ENCODE results near the gene EIF2S1.

EIF2S1 gene

GRCh38 chr14:67426161-67426560, 66.0 kb downstream of the EIF2S1 start:
- H3K4me3 Mint-ChIP-seq = no peak overlapping the region
- H3K27me3 Mint-ChIP-seq = peaks cover 10% of the 10 kb centered on the region
- DNase-seq (ENCODE audit: low spot score in 2 of 2) (no peak), ATAC-seq (ENCODE audit: low read depth) (no peak)
- H3K36me3 Mint-ChIP-seq = no peaks in the 10 kb centered on the region
- no peak overlapping the region for H3K27ac Mint-ChIP-seq
- H3K4me1 Mint-ChIP-seq = peaks cover 3% of the 10 kb centered on the region
- H3K9me3 Mint-ChIP-seq = no peaks in the 10 kb centered on the region

- Mint-ChIP-seq H3K4me1 (peaks cover 3% of the 10 kb centered on the region), H3K27me3 (peaks cover 10% of the 10 kb centered on the region), H3K9me3 (no peaks in the 10 kb centered on the region), H3K4me3 (no peak overlapping the region), H3K36me3 (no peaks in the 10 kb centered on the region), H3K27ac (no peak overlapping the region)
- DNase-seq (ENCODE audit: low spot score in 2 of 2) (peak; percentile 65 to 73), ATAC-seq (ENCODE audit: low read depth) (peak; percentile 93)
Measured at GRCh38 chr14:67426983-67427606, 67.0 kb downstream of the EIF2S1 start.

GRCh38 chr14:67428501-67429031, 68.4 kb downstream of the EIF2S1 start:
- ATAC-seq (ENCODE audit: low read depth) = no peak

GRCh38 chr14:67429510-67430205, 69.5 kb downstream of the EIF2S1 start:
- ATAC-seq (ENCODE audit: low read depth) (no peak), DNase-seq (ENCODE audit: low spot score in 2 of 2) (no peak)
- H3K36me3 Mint-ChIP-seq = no peaks in the 10 kb centered on the region
- peaks cover 12% of the 10 kb centered on the region for H3K27me3 Mint-ChIP-seq
- no peaks in the 10 kb centered on the region for H3K4me1 Mint-ChIP-seq
- no peak overlapping the region for H3K4me3 Mint-ChIP-seq
- H3K27ac Mint-ChIP-seq = no peak overlapping the region
- no peaks in the 10 kb centered on the region for H3K9me3 Mint-ChIP-seq

More at GRCh38 chr14:67428501-67429031, 68.4 kb downstream of the EIF2S1 start:
- Mint-ChIP-seq H3K27me3 (peaks cover 12% of the 10 kb centered on the region), H3K4me1 (no peaks in the 10 kb centered on the region), H3K27ac (no peak overlapping the region), H3K36me3 (no peaks in the 10 kb centered on the region), H3K9me3 (no peaks in the 10 kb centered on the region), H3K4me3 (no peak overlapping the region)
- DNase-seq (ENCODE audit: low spot score in 2 of 2) = no peak

- H3K4me1 Mint-ChIP-seq = no peaks in the 10 kb centered on the region
- H3K27me3 Mint-ChIP-seq = peaks cover 7% of the 10 kb centered on the region
- no peak for DNase-seq (ENCODE audit: low spot score in 2 of 2)
- no peaks in the 10 kb centered on the region for H3K9me3 Mint-ChIP-seq
- H3K4me3 Mint-ChIP-seq = no peak overlapping the region
- no peaks in the 10 kb centered on the region for H3K36me3 Mint-ChIP-seq
- no peak overlapping the region for H3K27ac Mint-ChIP-seq
- ATAC-seq (ENCODE audit: low read depth) = no peak
Measured at GRCh38 chr14:67432050-67432564, 72.0 kb downstream of the EIF2S1 start.

GRCh38 chr14:67435603-67436002, 75.5 kb downstream of the EIF2S1 start:
- no peak overlapping the region for H3K4me3 Mint-ChIP-seq
- H3K9me3 Mint-ChIP-seq = no peaks in the 10 kb centered on the region
- DNase-seq (ENCODE audit: low spot score in 2 of 2) (no peak), ATAC-seq (ENCODE audit: low read depth) (no peak)
- H3K27me3 Mint-ChIP-seq = peaks cover 6% of the 10 kb centered on the region
- no peak overlapping the region for H3K27ac Mint-ChIP-seq
- no peaks in the 10 kb centered on the region for H3K36me3 Mint-ChIP-seq
- no peaks in the 10 kb centered on the region for H3K4me1 Mint-ChIP-seq
